GM19240 (cell line): ENCODE measurements around the gene MAJIN.

Source experiments
- DNase-seq: peaks from one replicate; pipeline ENCODE4 v3.0.0; 2011; ENCODE audit warnings: low spot score; ENCODE audit not compliant: insufficient read length

MAJIN gene

GRCh38 chr11:64893194-64894069 lies 78.5 kb downstream of the MAJIN start:
- no peak for DNase-seq

GRCh38 chr11:64892838-64893193 lies 79.1 kb downstream of the MAJIN start:
- no peak for DNase-seq

GRCh38 chr11:64892411-64892831 lies 79.5 kb downstream of the MAJIN start:
- DNase-seq = no peak

- DNase-seq = no peak
These were observed 80.0 kb downstream of the MAJIN start for GRCh38 chr11:64891880-64892279.

- DNase-seq = no peak
These were observed 80.6 kb downstream of the MAJIN start for GRCh38 chr11:64891215-64891848.

- DNase-seq = no peak
These were observed 81.4 kb downstream of the MAJIN start for GRCh38 chr11:64890522-64890939.

GRCh38 chr11:64888729-64889511 lies 83.0 kb downstream of the MAJIN start:
- DNase-seq = no peak

GRCh38 chr11:64888406-64888728 lies 83.5 kb downstream of the MAJIN start:
- DNase-seq = no peak
